22Rv1 (cell line): ENCODE results near the gene SLC9A5.

Experiments used
- ZFX ChIP-seq: fragments of 450-650 bp; IDR thresholded peaks from 2 replicates; pipeline ENCODE4 v1.6.1; 2017; ENCODE audit warnings: antibody characterized with exemption, borderline replicate concordance
- TF ChIP-seq, protein P1 (sequence below): fragments of 450-650 bp; IDR thresholded peaks from 2 replicates; pipeline ENCODE4 v1.5.1; 2017; ENCODE audit warnings: mild to moderate bottlenecking

DNA sequence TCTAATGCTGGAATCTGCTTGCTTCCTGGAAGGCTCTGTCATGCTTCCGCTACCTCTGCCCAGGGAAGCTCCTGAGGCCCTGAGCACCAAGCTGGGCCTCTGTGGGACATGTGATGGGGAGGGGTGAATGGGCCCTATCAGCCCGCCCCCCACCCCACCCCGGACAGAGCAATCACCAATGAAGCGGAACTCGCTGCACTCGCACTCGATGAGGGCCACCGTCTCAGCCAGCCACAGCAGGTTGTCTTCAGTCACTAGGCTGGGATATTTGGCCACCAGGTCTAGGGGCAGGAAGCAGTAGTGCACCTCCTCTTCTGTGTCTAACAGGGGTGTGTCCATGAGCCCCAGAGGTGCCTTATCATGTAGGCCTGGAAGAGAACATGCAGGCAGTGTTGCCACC is 54.2 kb downstream of the SLC9A5 start:
- TF ChIP-seq, protein P1, sequence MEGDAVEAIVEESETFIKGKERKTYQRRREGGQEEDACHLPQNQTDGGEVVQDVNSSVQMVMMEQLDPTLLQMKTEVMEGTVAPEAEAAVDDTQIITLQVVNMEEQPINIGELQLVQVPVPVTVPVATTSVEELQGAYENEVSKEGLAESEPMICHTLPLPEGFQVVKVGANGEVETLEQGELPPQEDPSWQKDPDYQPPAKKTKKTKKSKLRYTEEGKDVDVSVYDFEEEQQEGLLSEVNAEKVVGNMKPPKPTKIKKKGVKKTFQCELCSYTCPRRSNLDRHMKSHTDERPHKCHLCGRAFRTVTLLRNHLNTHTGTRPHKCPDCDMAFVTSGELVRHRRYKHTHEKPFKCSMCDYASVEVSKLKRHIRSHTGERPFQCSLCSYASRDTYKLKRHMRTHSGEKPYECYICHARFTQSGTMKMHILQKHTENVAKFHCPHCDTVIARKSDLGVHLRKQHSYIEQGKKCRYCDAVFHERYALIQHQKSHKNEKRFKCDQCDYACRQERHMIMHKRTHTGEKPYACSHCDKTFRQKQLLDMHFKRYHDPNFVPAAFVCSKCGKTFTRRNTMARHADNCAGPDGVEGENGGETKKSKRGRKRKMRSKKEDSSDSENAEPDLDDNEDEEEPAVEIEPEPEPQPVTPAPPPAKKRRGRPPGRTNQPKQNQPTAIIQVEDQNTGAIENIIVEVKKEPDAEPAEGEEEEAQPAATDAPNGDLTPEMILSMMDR, result no peak
- TF ChIP-seq ZFX, result no peak
